Osteoblast (primary cell): Measurements from ENCODE around the gene FAM180A. TPM values are rescaled to one million over a fixed set of nuclear protein-coding genes. Genes with fewer than 3 reads are reported as not detected.
A peak's percentile ranks its signal among the peaks of the same experiment; 100 is the strongest.
"Not testable (repeated sequence)": the region's sequence is repeated elsewhere in the genome, so short reads cannot be mapped to it uniquely, and the experiment has no call there.

Experiments used
- DNase-seq: peaks from one replicate; pipeline ENCODE4 v3.0.0; 2011; ENCODE audit warnings: low spot score, mixed read lengths; ENCODE audit not compliant: insufficient read length; ENCODE audit errors: missing footprints
- H2AFZ ChIP-seq: 2 replicates; pipeline ENCODE4 v1.6.0; 2011; ENCODE audit warnings: mild to moderate bottlenecking, low read length
- H3K27ac ChIP-seq: 2 replicates; pipeline ENCODE4 v1.5.1; 2011; ENCODE audit warnings: mild to moderate bottlenecking, low read depth, low read length, moderate library complexity
- H3K27me3 ChIP-seq: 2 replicates; pipeline ENCODE4 v1.6.0; 2012; ENCODE audit warnings: mild to moderate bottlenecking, control low read depth, inconsistent platforms, low read length, moderate library complexity; ENCODE audit not compliant: insufficient read depth
- H3K36me3 ChIP-seq: 2 replicates; pipeline ENCODE4 v1.5.1; 2011; ENCODE audit warnings: mild to moderate bottlenecking, low read length, control low read depth, moderate library complexity; ENCODE audit not compliant: insufficient read depth
- H3K4me1 ChIP-seq: 2 replicates; pipeline ENCODE4 v1.5.1; 2011; ENCODE audit warnings: mild to moderate bottlenecking, low read length, control low read depth, moderate library complexity; ENCODE audit not compliant: insufficient read depth
- H3K4me2 ChIP-seq: 2 replicates; pipeline ENCODE4 v1.6.0; 2011; ENCODE audit warnings: mild to moderate bottlenecking, low read length; ENCODE audit not compliant: insufficient read depth
- H3K4me3 ChIP-seq: fragments of 200-600 bp; sonication (generic); 3 replicates; pipeline ENCODE4 v1.5.1; 2012; ENCODE audit warnings: mild to moderate bottlenecking, low read length, inconsistent platforms; ENCODE audit not compliant: insufficient read depth
- H3K79me2 ChIP-seq: 2 replicates; pipeline ENCODE4 v1.6.0; 2012; ENCODE audit warnings: mild to moderate bottlenecking, low read length, control low read depth, inconsistent platforms; ENCODE audit not compliant: insufficient read depth
- H3K9me3 ChIP-seq: 2 replicates; pipeline ENCODE4 v1.5.1; 2011; ENCODE audit warnings: low read depth, low read length, control low read depth
- H4K20me1 ChIP-seq: 2 replicates; pipeline ENCODE4 v1.6.0; 2012; ENCODE audit warnings: mild to moderate bottlenecking, low read length, control low read depth; ENCODE audit not compliant: insufficient read depth
- total RNA-seq: library from RNA; depleted of rRNA; stranded (reverse); fragments of >200 nt; gene quantifications from 2 replicates; pipeline ENCODE4 v1.2.3, GENCODE V29; 2012
- TF ChIP-seq, protein P1 (sequence below): IDR thresholded peaks from 2 replicates; pipeline ENCODE4 v1.5.1; 2011; ENCODE audit warnings: mild to moderate bottlenecking, low read depth, low read length, moderate library complexity; ENCODE audit errors: extremely low read depth

The FAM180A gene
- total RNA-seq, 1 donor, result 23.5 TPM

GRCh38 chr7:135742371-135742770 lies 6.2 kb downstream of the FAM180A start:
- Histone ChIP-seq H3K79me2 (peaks cover 59% of the 10 kb centered on the region), H3K4me2 (no peak overlapping the region), H3K27ac (peak overlapping the region; percentile 20)

GRCh38 chr7:135741905-135742304 lies 6.7 kb downstream of the FAM180A start:
- TF ChIP-seq, protein P1, sequence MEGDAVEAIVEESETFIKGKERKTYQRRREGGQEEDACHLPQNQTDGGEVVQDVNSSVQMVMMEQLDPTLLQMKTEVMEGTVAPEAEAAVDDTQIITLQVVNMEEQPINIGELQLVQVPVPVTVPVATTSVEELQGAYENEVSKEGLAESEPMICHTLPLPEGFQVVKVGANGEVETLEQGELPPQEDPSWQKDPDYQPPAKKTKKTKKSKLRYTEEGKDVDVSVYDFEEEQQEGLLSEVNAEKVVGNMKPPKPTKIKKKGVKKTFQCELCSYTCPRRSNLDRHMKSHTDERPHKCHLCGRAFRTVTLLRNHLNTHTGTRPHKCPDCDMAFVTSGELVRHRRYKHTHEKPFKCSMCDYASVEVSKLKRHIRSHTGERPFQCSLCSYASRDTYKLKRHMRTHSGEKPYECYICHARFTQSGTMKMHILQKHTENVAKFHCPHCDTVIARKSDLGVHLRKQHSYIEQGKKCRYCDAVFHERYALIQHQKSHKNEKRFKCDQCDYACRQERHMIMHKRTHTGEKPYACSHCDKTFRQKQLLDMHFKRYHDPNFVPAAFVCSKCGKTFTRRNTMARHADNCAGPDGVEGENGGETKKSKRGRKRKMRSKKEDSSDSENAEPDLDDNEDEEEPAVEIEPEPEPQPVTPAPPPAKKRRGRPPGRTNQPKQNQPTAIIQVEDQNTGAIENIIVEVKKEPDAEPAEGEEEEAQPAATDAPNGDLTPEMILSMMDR, result no peak
- peak overlapping the region; percentile 50 for H2AFZ ChIP-seq
- no peaks in the 10 kb centered on the region for H3K9me3 ChIP-seq
- H4K20me1 ChIP-seq, result no peaks in the 10 kb centered on the region
- peaks cover 48% of the 10 kb centered on the region for H3K4me1 ChIP-seq
- peak overlapping the region; percentile 20 for H3K27ac ChIP-seq
- no peaks in the 10 kb centered on the region for H3K36me3 ChIP-seq
- peaks cover 58% of the 10 kb centered on the region for H3K79me2 ChIP-seq
- H3K4me2 ChIP-seq, result no peak overlapping the region
- H3K27me3 ChIP-seq, result no peaks in the 10 kb centered on the region
- no peak for DNase-seq
- no peak overlapping the region for H3K4me3 ChIP-seq

More at GRCh38 chr7:135742371-135742770, 6.2 kb downstream of the FAM180A start:
- TF ChIP-seq, protein P1, result no peak
- Histone ChIP-seq H2AFZ (peak overlapping the region; percentile 50), H3K9me3 (no peaks in the 10 kb centered on the region), H4K20me1 (no peaks in the 10 kb centered on the region), H3K4me3 (no peak overlapping the region), H3K4me1 (peaks cover 49% of the 10 kb centered on the region), H3K36me3 (no peaks in the 10 kb centered on the region), H3K27me3 (no peaks in the 10 kb centered on the region)
- no peak for DNase-seq

- H4K20me1 ChIP-seq, result no peaks in the 10 kb centered on the region
- H3K27ac ChIP-seq, result no peak overlapping the region
- no peaks in the 10 kb centered on the region for H3K9me3 ChIP-seq
- H2AFZ ChIP-seq, result peak overlapping the region; percentile 14
- H3K4me1 ChIP-seq, result peaks cover 40% of the 10 kb centered on the region
- TF ChIP-seq, protein P1, result no peak
- no peak for DNase-seq
- peaks cover 65% of the 10 kb centered on the region for H3K79me2 ChIP-seq
- peaks cover 7% of the 10 kb centered on the region for H3K36me3 ChIP-seq
- H3K4me3 ChIP-seq, result no peak overlapping the region
- no peaks in the 10 kb centered on the region for H3K27me3 ChIP-seq
- H3K4me2 ChIP-seq, result no peak overlapping the region
Measured at GRCh38 chr7:135740889-135741288, 7.7 kb downstream of the FAM180A start.

DNA sequence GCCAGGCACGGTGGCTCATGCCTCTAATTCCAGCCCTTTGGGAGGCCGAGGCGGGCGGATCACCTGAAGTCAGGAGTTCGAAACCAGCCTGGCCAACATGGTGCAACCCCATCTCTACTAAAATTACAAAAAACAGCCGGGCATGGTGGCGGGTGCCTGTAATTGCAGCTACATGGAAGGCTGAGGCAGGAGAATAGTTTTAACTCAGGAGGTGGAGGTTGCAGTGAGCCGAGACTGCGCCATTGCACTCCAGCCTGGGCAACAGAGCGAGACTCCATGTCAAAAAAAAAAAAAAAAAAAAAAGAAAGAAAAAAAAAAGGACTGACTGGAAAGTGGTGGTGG lies 11.3 kb downstream of the FAM180A start:
- not testable (repeated sequence) for H2AFZ ChIP-seq, H3K4me1 ChIP-seq, H3K4me3 ChIP-seq, H3K27me3 ChIP-seq, H4K20me1 ChIP-seq, H3K9me3 ChIP-seq, DNase-seq, H3K27ac ChIP-seq, H3K4me2 ChIP-seq
- H3K79me2 ChIP-seq, result peaks cover 65% of the 10 kb centered on the region
- peaks cover 16% of the 10 kb centered on the region for H3K36me3 ChIP-seq
